Thyroid gland (tissue), 4 donors: Measurements from ENCODE around the gene EIF4G1. TPM values are rescaled to one million over a fixed set of nuclear protein-coding genes. Genes with fewer than 3 reads are reported as not detected.
"Not testable (repeated sequence)": the region's sequence is repeated elsewhere in the genome, so short reads cannot be mapped to it uniquely, and the experiment has no call there.

Source experiments
- DNase-seq, 2 donors: peaks; one replicate each; pipeline ENCODE4 v3.0.0-alpha.2; 2019
- H3K27ac ChIP-seq, 3 donors: fragments of 200-600 bp; sonication (generic); 1 replicate in 2 of 3; 2 replicates in 1 of 3; pipeline ENCODE4 v1.5.1; 2016 to 2019; ENCODE audit warnings: mild to moderate bottlenecking in 1 of 3, moderate library complexity in 1 of 3
- H3K27me3 ChIP-seq: fragments of 200-600 bp; sonication (generic); one replicate; pipeline ENCODE4 v1.5.1; 2019
- H3K36me3 ChIP-seq, 2 donors: fragments of 200-600 bp; sonication (generic); one replicate each; pipeline ENCODE4 v1.5.1; 2016 to 2019
- H3K4me1 ChIP-seq, 2 donors: fragments of 200-600 bp; sonication (generic); one replicate each; pipeline ENCODE4 v1.5.1; 2017 to 2019
- H3K4me3 ChIP-seq, 3 donors: fragments of 200-600 bp; sonication (generic); replicated peaks in 1 of 3; 1 replicate in 2 of 3; 2 replicates in 1 of 3; pipeline ENCODE4 v1.5.1; 2016; ENCODE audit warnings: mild to moderate bottlenecking in 1 of 3
- H3K9me3 ChIP-seq: fragments of 200-600 bp; sonication (generic); one replicate; pipeline ENCODE4 v1.5.1; 2017
- CTCF ChIP-seq, 6 experiments: fragments of 200-600 bp in 3 of 6; fragments of 450-650 bp in 3 of 6; sonication (generic) in 3 of 6; IDR thresholded peaks; one replicate each; pipeline ENCODE4 v1.5.1; 2016 to 2019; ENCODE audit warnings: antibody characterized with exemption in 6 of 6, mild to moderate bottlenecking in 2 of 6, inconsistent platforms in 1 of 6, moderate library complexity in 1 of 6
- POLR2A ChIP-seq, 2 donors: fragments of 450-650 bp; IDR thresholded peaks; one replicate each; pipeline ENCODE4 v1.6.1; 2017; ENCODE audit warnings: antibody characterized with exemption in 2 of 2, mild to moderate bottlenecking in 2 of 2, moderate library complexity in 1 of 2
- WGBS, 2 donors: methylation state at CpG; one replicate each; pipeline ENCODE4 v1.1.5; 2017; 5-methylcytosine and 5-hydroxymethylcytosine counted together
- intact Hi-C: fragments of 100-400 bp; cut with DNase I; formaldehyde crosslinking; loops from one replicate; pipeline ENCODE4 v1.15.1; 2023
- total RNA-seq, 4 donors: library from RNA; depleted of rRNA; stranded (reverse); fragments of >200 nt; gene quantifications; one replicate each; pipeline ENCODE4 v1.2.3, GENCODE V29; 2016

Gene EIF4G1
- total RNA-seq, 4 donors from 2014 or later, result 206 to 418 (median 348) TPM

DNA sequence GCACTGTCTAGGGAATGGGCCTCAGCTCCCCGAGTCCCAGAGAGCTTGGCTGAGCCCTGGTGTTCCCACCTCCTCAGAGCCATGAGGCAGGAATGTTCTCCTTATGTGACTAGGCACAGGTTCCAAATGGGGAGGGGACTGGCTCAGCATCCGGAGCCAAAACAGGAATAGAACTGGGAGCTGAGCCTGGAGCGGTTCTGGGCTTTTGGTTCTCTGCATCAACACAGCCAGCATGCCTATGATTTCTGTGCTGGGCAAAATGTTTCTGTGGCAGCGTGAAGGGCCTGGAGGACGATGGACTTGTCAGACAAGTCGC, 23.0 kb downstream of the EIF4G1 start, which contains the start of gene FAM131A:
TSS of gene FAM131A (plus strand) at position 202 of the 316 bp plus-strand sequence. CDS start at position 233, 31 bp downstream.
- Histone ChIP-seq H3K36me3 (peaks cover 24 to 35% of the 10 kb centered on the region in 2 donors), H3K27ac (peak within 1 kb of the TSS; percentile 91 to 96 (median 91)), H3K9me3 (no peaks in the 10 kb centered on the region), H3K4me1 (peaks cover 24 to 28% of the 10 kb centered on the region in 2 donors), H3K27me3 (no peaks in the 10 kb centered on the region), H3K4me3 (peak within 1 kb of the TSS; percentile 34 to 73 (median 43))
- intact Hi-C loops, result no loop called here
- TF ChIP-seq CTCF (IDR thresholded peaks at IDR 0.05), result no peak
- no peak for TF ChIP-seq POLR2A (IDR thresholded peaks at IDR 0.05)
- peak in 1 of 2 donors; percentile 52 for DNase-seq
- 54 to 67% methylated on average over 6 of the region's 6 CpGs for WGBS, 2 donors

DNA sequence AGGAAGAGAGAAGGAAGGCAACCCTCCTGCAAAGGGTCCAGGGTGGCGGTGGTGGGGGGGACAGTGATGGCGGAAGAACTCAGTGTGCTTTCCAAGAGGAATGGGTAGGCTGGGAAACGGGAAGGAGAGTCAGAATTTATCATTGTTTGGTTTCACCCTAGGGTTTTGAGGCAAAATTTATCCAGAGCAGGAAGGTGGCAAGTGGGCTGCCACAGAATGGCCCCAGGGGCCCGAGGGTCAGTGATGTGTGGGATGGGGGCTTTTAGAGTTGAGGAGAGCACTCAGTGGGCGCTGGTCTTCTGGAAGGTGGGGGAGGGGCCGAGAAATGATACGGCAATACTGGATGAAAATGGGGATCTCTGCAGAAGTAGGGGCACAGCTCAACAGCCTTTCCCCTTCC, 23.6 kb downstream of the EIF4G1 start:
- intact Hi-C loops, result no loop called here
- H3K4me3 ChIP-seq, result no peak overlapping the region
- H3K9me3 ChIP-seq, result no peaks in the 10 kb centered on the region
- peaks cover 26 to 35% of the 10 kb centered on the region in 2 donors for H3K36me3 ChIP-seq
- peak overlapping the region; percentile 91 to 96 (median 91) for H3K27ac ChIP-seq
- peaks cover 24 to 28% of the 10 kb centered on the region in 2 donors for H3K4me1 ChIP-seq
- TF ChIP-seq CTCF (IDR thresholded peaks at IDR 0.05) (no peak), POLR2A (IDR thresholded peaks at IDR 0.05) (no peak)
- H3K27me3 ChIP-seq, result no peaks in the 10 kb centered on the region
- no peak for DNase-seq
- 61 to 68% methylated on average over 7 of the region's 7 CpGs for WGBS, 2 donors

DNA sequence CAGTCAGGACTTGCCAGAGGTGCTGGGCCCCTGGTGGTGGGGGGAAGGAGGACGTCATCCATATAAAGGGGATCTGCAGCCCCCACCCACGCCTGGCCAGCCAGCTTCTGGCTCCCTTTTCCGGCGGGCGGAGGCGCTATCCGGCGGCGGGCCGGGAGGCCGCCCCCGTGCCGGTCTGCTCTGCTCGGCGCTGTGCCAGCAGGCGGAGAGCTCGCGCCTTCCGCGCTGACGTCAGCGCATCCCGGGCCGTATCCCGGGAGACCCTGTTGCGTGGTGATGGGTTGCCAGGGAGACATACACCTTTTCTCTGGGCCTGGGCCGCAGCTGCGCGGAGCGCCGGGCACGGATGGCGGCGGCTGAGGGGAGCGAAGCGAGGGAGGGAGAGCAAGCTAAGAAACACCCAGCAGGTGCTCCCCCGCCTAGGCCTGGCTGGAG, 24.1 kb downstream of the EIF4G1 start:
- no peak for TF ChIP-seq POLR2A (IDR thresholded peaks at IDR 0.05)
- no peak for TF ChIP-seq CTCF (IDR thresholded peaks at IDR 0.05)

GRCh38 chr3:184339001-184339400, 24.6 kb downstream of the EIF4G1 start:
- Histone ChIP-seq H3K27me3 (no peaks in the 10 kb centered on the region), H3K4me3 (no peak overlapping the region), H3K4me1 (peaks cover 24 to 28% of the 10 kb centered on the region in 2 donors), H3K36me3 (peaks cover 16 to 32% of the 10 kb centered on the region in 2 donors), H3K9me3 (no peaks in the 10 kb centered on the region), H3K27ac (peak overlapping the region in 2 of 3 donors; percentile 91 to 96)
- 51 to 66% methylated on average over 8 of the region's 8 CpGs for WGBS, 2 donors
- no peak for DNase-seq
- intact Hi-C loops, result no loop called here
- TF ChIP-seq POLR2A (IDR thresholded peaks at IDR 0.05), result no peak
- TF ChIP-seq CTCF (IDR thresholded peaks at IDR 0.05), result no peak

More for the DNA sequence above, 24.1 kb downstream of the EIF4G1 start:
- Histone ChIP-seq H3K4me1 (peaks cover 24 to 28% of the 10 kb centered on the region in 2 donors), H3K27me3 (no peaks in the 10 kb centered on the region), H3K27ac (peak overlapping the region; percentile 91 to 96 (median 91)), H3K9me3 (no peaks in the 10 kb centered on the region), H3K4me3 (no peak overlapping the region), H3K36me3 (peaks cover 21 to 35% of the 10 kb centered on the region in 2 donors)
- WGBS, 2 donors, result 45 to 51% methylated on average over 4 to 31 of the region's 37 CpGs
- intact Hi-C loops, result no loop called here
- peak; percentile 35 to 41 for DNase-seq

DNA sequence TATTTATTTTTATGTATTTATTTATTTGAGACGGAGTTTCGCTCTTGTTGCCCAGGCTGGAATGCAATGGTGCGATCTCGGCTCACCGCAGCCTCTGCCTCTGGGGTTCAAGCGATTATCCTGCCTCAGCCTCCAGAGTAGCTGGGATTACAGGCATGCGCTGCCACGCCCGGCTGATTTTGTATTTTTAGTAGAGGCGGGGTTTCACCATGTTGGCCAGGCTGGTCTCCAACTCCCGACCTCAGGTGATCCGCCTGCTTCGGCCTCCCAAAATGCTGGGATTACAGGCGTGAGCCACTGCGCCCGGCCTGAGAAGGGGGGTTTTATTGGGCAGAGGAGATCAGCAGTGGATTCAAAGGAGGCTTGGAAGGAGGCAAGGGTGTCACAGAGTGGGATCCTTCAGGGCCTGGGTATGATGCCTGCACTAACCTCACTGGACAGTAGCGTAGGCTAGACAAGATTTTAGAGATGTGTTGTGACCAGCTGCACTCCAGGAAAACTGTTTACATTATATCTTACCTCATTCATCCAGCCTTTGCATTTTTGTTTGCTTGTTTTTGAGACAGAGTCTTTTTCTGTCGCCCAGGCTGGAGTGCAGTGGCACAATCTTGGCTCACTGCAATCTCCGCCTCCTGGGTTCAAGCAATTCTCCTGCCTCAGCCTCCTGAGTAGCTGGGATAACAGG, 25.2 kb downstream of the EIF4G1 start:
- 70 to 75% methylated on average over 13 to 18 of the region's 19 CpGs for WGBS, 2 donors
- H3K9me3 ChIP-seq, H3K27ac ChIP-seq, H3K4me3 ChIP-seq, H3K27me3 ChIP-seq, intact Hi-C loops: not testable (repeated sequence)
- peak in 1 of 2 donors; percentile 57 for DNase-seq
- peaks cover 24 to 28% of the 10 kb centered on the region in 2 donors for H3K4me1 ChIP-seq
- H3K36me3 ChIP-seq, result peaks cover 12 to 26% of the 10 kb centered on the region in 2 donors
